NCI-H1417 (cell line): ENCODE results near the gene SNX20.

ENCODE experiments used
- DNase-seq, 3 experiments: peaks; one replicate each; lab custom pipeline; 2025; lab: John Stamatoyannopoulos, UW

The SNX20 gene

DNA sequence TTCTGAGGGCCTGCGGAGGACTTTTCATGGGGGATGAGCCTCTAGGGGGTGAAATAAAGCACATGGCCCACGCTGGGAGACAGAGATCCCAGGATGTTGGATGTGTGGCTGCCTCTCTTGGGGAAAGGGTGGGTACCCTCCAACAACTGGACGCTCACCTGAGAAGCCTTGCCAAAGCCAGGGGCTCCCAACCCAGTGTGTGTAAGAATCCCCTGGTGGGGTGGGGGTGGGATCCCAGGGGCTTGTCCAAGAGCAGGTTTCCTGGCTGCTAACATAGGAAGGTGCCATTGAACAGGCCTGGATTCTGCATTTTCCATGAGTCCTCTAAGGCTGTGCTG lies 587 bp downstream of the SNX20 start:
- no peak for DNase-seq

DNA sequence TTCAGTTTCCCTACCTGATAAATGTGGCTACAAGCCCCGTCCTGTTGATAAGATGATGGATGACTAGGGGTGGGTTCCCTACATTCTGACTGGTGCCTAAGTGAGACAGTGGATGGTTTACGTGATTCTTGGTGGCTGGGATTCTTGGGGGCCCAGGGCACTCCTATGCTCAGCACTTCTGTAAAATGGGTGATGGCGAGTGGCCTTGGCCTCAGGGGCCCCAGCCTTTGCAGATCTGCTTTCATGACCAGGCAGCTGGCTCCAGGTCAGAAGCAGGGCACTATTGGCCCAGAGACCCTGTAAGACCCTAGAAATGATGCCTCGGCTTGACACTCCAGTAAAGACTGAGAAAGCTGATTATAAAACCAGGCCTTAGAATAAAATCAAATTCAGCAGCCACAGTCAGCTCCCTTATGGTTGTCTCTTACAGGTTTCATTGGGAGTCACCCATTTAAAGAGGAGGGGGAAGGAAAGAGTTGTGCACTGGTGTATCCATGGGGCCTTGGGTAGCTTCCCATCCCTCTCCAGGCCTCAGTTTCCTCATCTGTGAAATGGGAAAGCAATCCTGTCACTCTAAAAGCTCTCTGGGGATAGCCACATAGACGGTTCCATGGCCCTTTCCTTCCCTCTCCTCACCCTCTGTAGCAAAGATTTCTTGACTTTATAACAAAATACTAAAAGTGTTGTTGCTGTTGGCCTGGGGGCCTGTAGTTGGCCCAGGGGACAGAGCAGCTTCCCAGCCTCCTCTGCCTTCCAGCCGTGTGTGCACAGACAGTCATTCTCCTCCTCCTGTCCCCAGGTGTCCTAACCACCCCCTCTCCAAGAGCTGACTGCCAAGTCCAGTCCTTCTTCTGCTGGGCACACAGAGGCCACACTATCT lies 1.2 kb downstream of the SNX20 start:
- no peak for DNase-seq

- no peak for DNase-seq
These were observed 1.8 kb downstream of the SNX20 start for GRCh38 chr16:50679266-50679665.

GRCh38 chr16:50678531-50678930 lies 2.6 kb downstream of the SNX20 start:
- DNase-seq, result no peak

DNA sequence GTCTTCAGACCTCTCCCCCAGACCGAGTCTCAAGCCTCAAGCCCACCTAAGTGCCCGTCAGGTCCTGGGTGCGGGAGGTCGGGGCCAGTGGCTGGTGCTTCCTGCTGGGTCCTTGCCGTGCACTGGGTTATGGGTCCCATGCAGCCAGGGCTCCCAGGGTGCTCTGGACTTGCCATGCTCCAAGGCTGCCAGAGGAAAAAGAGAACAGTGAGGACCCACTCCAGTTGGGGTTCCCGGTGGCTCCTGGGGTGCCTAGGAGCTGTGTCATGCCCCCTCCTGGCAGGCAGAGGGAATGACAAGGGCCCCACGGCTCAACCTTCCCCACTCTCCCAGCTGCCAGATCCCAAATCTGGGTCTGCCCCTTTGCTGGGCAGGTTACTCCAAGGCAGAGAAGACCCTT lies 3.8 kb downstream of the SNX20 start:
- no peak for DNase-seq

- no peak for DNase-seq
These were observed 4.4 kb downstream of the SNX20 start for GRCh38 chr16:50676684-50677225.

GRCh38 chr16:50675686-50676610 lies 5.2 kb downstream of the SNX20 start:
- no peak for DNase-seq

- no peak for DNase-seq
These were observed 6.3 kb downstream of the SNX20 start for GRCh38 chr16:50674831-50675230.

GRCh38 chr16:50673496-50674275 lies 7.4 kb downstream of the SNX20 start:
- DNase-seq, result no peak

DNA sequence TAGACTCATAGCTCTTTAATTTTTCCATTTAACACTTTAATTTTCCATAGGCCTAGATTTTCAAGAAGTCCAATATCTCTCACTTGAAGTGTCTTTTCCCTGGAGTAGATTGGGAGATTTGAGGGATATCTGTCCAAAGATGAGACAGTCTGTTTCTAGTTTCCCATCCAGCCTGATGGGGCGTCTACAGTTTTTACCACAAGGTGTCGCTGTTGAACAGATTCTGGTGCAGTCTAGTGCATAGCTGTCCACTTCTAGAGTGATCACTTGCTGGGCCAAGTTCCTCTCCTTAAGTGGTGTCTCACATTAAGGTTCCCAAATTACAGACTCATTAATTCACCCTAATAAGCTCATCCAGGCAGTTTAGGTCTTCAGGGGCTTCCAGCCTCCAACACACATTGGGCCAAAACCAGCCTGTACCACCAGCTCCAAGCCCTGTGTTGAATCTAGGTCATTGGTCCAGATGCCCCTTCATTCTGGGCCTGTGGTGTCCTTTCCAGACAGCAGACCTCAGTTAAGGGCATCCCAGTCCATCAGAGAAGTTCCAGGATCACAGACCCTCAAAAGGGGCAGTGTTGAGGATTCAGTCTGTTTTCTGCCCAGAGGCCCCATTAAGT lies 9.4 kb downstream of the SNX20 start:
- DNase-seq, result peak in 2 of 3 experiments; percentile 1 to 9

DNA sequence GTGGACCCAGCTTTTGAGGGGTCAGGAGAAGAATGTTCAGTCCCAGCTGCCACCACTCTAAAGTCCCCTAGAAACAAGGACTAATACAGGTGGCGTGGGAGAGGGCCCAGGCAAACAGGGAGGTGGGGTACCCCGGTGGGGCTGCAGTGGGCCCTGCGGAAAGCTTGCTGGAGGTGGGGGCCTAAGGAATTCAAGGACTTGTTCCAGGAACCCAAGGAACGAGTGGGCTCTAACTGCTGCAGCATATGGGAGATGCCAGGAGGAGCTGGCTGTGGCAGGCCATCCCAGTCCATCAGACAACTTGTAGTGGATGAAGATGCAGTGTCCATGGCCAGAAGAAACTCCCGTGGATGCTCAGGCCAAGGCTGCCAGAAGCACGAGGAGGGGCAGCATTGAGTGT lies 10.6 kb downstream of the SNX20 start:
- DNase-seq, result no peak

DNA sequence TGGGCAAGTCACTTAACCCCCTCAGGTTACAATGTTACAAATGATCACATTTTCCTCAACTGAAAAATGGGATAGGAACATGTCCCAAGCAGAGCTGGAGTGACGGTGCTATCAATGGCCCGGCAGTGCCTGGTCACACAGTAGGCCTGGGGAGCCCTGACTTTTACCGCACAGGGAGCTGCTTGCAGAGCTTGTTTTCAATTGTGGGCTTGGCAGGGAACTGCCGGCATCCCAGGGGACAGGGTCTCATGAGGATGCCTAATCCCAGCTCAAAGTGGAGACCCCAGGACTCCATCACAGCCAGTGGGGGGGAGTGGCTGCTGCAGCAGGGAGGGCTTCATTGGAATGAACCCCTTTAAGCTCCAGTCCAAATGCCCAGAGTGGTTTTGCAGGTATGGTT lies 11.4 kb downstream of the SNX20 start:
- DNase-seq, result no peak

- no peak for DNase-seq
These were observed 12.6 kb downstream of the SNX20 start for GRCh38 chr16:50668368-50669008.

- DNase-seq, result no peak
These were observed 13.4 kb downstream of the SNX20 start for GRCh38 chr16:50667497-50668367.

DNA sequence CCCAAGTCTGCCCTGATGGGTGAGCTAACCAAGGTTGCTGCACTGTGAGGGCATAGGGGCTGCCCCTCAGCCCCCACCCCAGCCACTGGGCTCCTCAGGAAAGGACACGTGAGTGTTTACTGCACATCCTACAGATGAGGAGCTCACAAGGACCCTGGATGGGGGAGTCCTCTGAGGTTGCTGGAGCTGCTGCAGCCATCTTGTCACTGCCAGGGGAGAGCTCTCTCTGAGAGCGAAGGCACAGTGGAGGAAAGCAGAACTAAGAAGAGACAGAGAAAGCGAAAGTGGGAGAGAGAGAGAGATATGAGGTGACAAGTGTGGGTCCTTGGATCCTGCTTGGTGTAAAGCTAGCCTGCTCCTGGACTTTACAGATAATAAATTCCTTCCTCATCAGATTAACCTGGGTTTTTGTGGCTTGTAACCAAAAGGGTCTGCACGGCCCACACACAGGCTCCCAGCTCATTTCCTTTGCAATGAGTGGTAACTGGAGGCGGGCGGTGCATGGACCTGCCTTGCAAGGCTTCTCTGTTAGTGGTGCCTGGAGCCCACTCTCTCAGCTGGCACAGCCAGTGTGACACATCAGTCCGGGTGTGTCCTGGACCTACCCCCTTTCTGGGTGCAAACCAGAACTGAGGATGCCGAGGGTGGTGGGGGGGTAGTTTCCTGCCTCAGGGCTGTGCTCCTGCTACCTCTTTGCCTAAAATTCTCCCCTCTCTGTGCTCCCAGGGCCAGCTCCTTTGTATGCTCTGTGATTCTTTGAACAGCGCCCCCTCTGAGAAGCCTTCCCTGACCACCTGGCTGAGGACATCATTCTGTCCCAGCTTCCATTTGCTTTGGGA lies 14.2 kb downstream of the SNX20 start:
- no peak for DNase-seq

GRCh38 chr16:50665128-50665878 lies 15.8 kb downstream of the SNX20 start:
- peak; percentile 4 to 55 (median 33) for DNase-seq

GRCh38 chr16:50664270-50664669 lies 16.8 kb downstream of the SNX20 start:
- no peak for DNase-seq

- no peak for DNase-seq
These were observed 18.7 kb downstream of the SNX20 start for GRCh38 chr16:50662306-50662940.
